OCI-LY1 (cell line): ENCODE measurements around the gene CBR4.

ENCODE experiments used
- H2AFZ ChIP-seq: fragments of 200-600 bp; sonication (generic), shearing (Covaris generic); 2 replicates; pipeline ENCODE4 v1.6.0; 2014; ENCODE audit warnings: antibody characterized with exemption, mild to moderate bottlenecking, low read length
- H3F3A ChIP-seq: fragments of 200-600 bp; sonication (generic), shearing (Covaris generic); 2 replicates; pipeline ENCODE4 v1.6.0; 2014; ENCODE audit warnings: mild to moderate bottlenecking, antibody characterized with exemption, low read length, moderate library complexity; ENCODE audit not compliant: insufficient read depth
- H3K27ac ChIP-seq: fragments of 200-600 bp; sonication (generic); 2 replicates; pipeline ENCODE4 v1.5.1; 2014; ENCODE audit warnings: low read length, mixed run types, mild to moderate bottlenecking, low read depth; ENCODE audit not compliant: poor library complexity, severe bottlenecking
- H3K27me3 ChIP-seq: fragments of 200-600 bp; sonication (generic); 2 replicates; pipeline ENCODE4 v1.6.0; 2014; ENCODE audit warnings: antibody characterized with exemption, mild to moderate bottlenecking, low read length, moderate library complexity; ENCODE audit not compliant: insufficient read depth
- H3K36me3 ChIP-seq: fragments of 200-600 bp; sonication (generic); 2 replicates; pipeline ENCODE4 v1.6.1; 2014; ENCODE audit warnings: mild to moderate bottlenecking, antibody characterized with exemption, low read length, moderate library complexity, mixed read lengths; ENCODE audit not compliant: insufficient read depth
- H3K4me1 ChIP-seq: fragments of 200-600 bp; sonication (generic); 2 replicates; pipeline ENCODE4 v1.5.1; 2014; ENCODE audit warnings: mild to moderate bottlenecking, low read length, moderate library complexity; ENCODE audit not compliant: insufficient read depth, severe bottlenecking
- H3K4me2 ChIP-seq: fragments of 200-600 bp; sonication (generic), shearing (Covaris generic); 2 replicates; pipeline ENCODE4 v1.6.1; 2014; ENCODE audit warnings: low read length
- H3K4me3 ChIP-seq: fragments of 200-600 bp; sonication (generic); 2 replicates; pipeline ENCODE4 v1.5.1; 2014; ENCODE audit warnings: low read length, low read depth, mild to moderate bottlenecking, mixed read lengths; ENCODE audit not compliant: poor library complexity, severe bottlenecking
- H3K79me2 ChIP-seq: fragments of 200-600 bp; shearing (Covaris generic); 2 replicates; pipeline ENCODE4 v1.6.1; 2016; ENCODE audit warnings: mixed run types, low read length, mixed read lengths; ENCODE audit not compliant: insufficient read depth
- H3K9ac ChIP-seq: fragments of 200-600 bp; sonication (generic), shearing (Covaris generic); 2 replicates; pipeline ENCODE4 v1.6.1; 2014; ENCODE audit warnings: mild to moderate bottlenecking, low read length, mixed read lengths
- H3K9me2 ChIP-seq: fragments of 200-600 bp; sonication (generic), shearing (Covaris generic); 2 replicates; pipeline ENCODE4 v1.6.1; 2014; ENCODE audit warnings: low read depth, mild to moderate bottlenecking, low read length, mixed read lengths
- H3K9me3 ChIP-seq: fragments of 200-600 bp; shearing (Covaris generic); 2 replicates; pipeline ENCODE4 v1.6.1; 2014; ENCODE audit warnings: low read length, mixed read lengths
- H4K20me1 ChIP-seq: fragments of 200-600 bp; sonication (generic), shearing (Covaris generic); 2 replicates; pipeline ENCODE4 v1.6.0; 2016; ENCODE audit warnings: mild to moderate bottlenecking, low read length; ENCODE audit not compliant: insufficient read depth
- CTCF ChIP-seq: fragments of 200-600 bp; sonication (generic), shearing (Covaris generic); IDR thresholded peaks from 2 replicates; pipeline ENCODE4 v1.5.1; 2017; ENCODE audit warnings: mild to moderate bottlenecking, antibody characterized with exemption, low read length, moderate library complexity, mixed read lengths
- EZH2 ChIP-seq: fragments of 200-600 bp; sonication (generic), shearing (Covaris generic); IDR thresholded peaks from 2 replicates; pipeline ENCODE4 v1.8.0; 2017; ENCODE audit warnings: borderline replicate concordance, mixed run types, mild to moderate bottlenecking, antibody characterized with exemption, low read length, moderate library complexity, mixed read lengths

Gene CBR4

DNA sequence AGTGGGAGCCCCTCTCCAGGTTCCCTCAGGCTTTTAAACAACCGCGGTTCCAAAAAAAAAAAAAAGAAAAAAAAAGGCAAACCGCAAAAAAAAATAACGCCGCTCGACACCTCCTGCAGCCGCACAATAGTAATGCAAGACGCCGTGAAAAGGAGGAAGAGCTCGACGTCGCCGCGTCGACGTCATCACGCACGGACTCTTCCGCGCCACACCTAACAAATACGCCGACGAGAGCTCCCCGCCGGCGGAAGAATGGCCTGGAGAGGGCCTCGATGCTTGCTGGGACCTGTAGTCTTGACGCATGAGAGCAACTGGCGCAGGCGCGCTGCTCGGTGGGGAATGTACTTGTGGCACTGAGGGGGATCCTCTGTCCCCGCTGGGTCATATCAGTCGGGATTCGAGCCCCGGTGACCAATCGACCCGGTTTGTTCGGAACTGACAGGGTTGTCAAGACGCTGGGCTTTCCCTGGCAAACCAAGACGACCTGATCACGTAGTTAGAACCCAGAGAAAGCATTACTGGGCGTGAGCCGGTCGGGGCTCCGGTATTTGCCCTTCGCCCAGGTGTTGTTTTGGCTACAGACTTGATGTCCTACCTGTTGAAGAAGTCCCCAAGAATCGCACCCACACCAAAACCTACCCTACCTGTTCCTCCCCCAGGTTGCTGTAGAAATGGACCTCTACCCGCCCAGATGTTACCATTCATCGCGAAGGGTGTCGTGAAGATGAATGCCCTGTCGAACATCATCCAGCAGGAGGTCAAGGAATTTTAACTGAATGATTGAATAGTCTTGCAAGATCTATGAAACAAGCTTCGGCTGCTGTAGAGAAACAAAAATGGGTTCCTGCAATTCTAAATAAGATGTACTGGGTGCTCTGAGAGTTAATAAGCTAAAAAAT is at the start of gene CBR4:
CBR4 (minus strand) TSS at position 131 of the 899 bp plus-strand sequence. CDS start 166 bp downstream, outside the sequence.
- Histone ChIP-seq H3K36me3 (peaks cover 15% of the 10 kb centered on the region; the same call in 1 of the 2 replicates), H3K9ac (peak within 1 kb of the TSS; percentile 84), H3K4me1 (peaks cover 34% of the 10 kb centered on the region), H3K79me2 (peaks cover 17% of the 10 kb centered on the region), H2AFZ (0 out of 2 replicates have a peak within 1 kb of the TSS, but pooled peaks have one; percentile 6), H4K20me1 (no peaks in the 10 kb centered on the region), H3K4me2 (peak within 1 kb of the TSS; percentile 88), H3F3A (no peaks in the 10 kb centered on the region), H3K9me3 (no peaks in the 10 kb centered on the region), H3K9me2 (no peaks in the 10 kb centered on the region), H3K27me3 (no peaks in the 10 kb centered on the region), H3K4me3 (peak within 1 kb of the TSS; percentile 82), H3K27ac (peak within 1 kb of the TSS; percentile 77)
- TF ChIP-seq EZH2, result no peak
- TF ChIP-seq CTCF, result no peak

DNA sequence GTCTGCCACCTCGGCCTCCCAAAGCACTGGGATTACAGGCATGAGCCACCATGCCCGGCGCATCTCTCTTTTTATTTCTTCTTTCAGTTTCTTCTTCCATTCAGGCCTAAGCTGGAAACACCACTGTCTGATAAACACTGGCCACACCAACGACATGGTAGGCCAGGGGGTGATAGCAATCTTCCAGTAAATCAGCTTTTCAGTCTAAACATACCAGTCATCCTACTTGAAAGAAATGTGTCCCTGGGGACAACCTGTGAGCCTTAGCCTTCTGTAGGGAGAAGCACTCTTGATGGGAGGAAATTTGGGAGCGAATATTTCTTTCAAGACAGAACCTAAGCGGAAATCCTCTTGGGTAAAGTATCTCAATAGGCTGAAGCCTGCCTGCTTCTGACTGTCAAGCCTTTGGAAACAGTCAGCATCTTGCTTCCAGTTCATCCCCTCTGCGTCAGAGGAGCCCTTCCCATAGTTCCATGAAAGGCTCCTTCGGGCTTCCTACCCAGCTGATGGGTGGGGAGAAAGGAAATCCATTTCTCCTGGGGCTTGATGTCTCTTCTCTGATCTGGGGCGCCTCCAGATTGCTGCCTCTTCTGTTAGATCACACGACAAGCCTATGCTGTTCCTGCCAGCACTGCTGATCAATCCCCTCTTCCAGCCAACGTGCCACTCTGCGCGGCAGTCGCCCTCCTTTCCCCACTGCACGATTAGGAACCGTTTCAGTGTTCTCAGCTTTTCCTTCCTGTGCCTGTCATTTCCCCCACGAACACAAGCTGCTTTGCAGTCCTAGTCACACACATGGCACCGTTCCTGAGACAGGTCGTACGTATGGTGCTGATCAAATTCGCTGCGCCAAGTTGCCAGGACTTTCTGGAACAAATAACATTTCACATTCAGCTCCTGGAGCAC is 49.5 kb upstream of the CBR4 start:
- Histone ChIP-seq H3K36me3 (no peaks in the 10 kb centered on the region), H3K79me2 (no peaks in the 10 kb centered on the region), H3K4me2 (no peak overlapping the region), H3K27ac (no peak overlapping the region), H4K20me1 (no peaks in the 10 kb centered on the region), H2AFZ (no peak overlapping the region), H3K27me3 (no peaks in the 10 kb centered on the region), H3K9ac (no peak overlapping the region), H3K4me3 (no peak overlapping the region), H3F3A (no peaks in the 10 kb centered on the region), H3K9me2 (no peaks in the 10 kb centered on the region), H3K4me1 (no peaks in the 10 kb centered on the region), H3K9me3 (no peaks in the 10 kb centered on the region)
- no peak for TF ChIP-seq CTCF
- TF ChIP-seq EZH2, result no peak

DNA sequence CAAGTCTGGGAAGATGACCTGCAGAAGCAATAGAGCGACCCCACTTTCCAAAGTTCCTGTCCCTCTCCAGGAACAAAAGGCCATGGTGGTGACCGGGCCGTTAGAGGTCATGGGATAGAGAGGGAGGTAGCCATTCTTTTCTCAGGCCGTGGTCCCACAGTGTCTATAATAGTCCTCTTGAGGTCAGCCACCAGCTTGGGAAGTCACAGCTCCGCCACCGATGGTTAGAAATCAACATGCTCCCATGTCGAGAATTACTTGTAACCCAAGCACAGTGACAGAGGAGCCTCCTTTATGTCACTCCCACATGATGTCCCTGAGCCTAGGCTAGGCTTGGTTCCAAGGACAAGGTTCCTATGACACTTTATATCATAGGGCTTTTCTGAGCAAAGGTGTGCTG is 48.3 kb upstream of the CBR4 start:
- H3K4me1 ChIP-seq, result no peaks in the 10 kb centered on the region
- no peak overlapping the region for H3K9ac ChIP-seq
- no peaks in the 10 kb centered on the region for H4K20me1 ChIP-seq
- H2AFZ ChIP-seq, result no peak overlapping the region
- TF ChIP-seq EZH2 (no peak), CTCF (no peak)
- no peak overlapping the region for H3K27ac ChIP-seq
- no peak overlapping the region for H3K4me2 ChIP-seq
- H3K36me3 ChIP-seq, result no peaks in the 10 kb centered on the region
- no peaks in the 10 kb centered on the region for H3K79me2 ChIP-seq
- H3K4me3 ChIP-seq, result no peak overlapping the region
- H3K27me3 ChIP-seq, result no peaks in the 10 kb centered on the region
- H3F3A ChIP-seq, result no peaks in the 10 kb centered on the region
- H3K9me2 ChIP-seq, result no peaks in the 10 kb centered on the region
- H3K9me3 ChIP-seq, result no peaks in the 10 kb centered on the region
